NCI-H460 (cell line): ENCODE results near the gene STK39. TPM values are rescaled to one million over a fixed set of nuclear protein-coding genes. Genes with fewer than 3 reads are reported as not detected.

ENCODE experiments used
- DNase-seq: peaks from one replicate; pipeline ENCODE4 v3.0.0-alpha.2; 2016; ENCODE audit warnings: low read depth; ENCODE audit errors: extremely low read depth
- total RNA-seq: library from RNA; depleted of rRNA; stranded (reverse); fragments of >200 nt; shearing (Covaris generic); gene quantifications from 2 replicates; pipeline ENCODE4 v1.2.3, GENCODE V29; 2014

Gene STK39
- total RNA-seq, 1 experiment from 2014 or later: 18.3 TPM

GRCh38 chr2:168210895-168211570 is 36.4 kb downstream of the STK39 start:
- peak; percentile 38 for DNase-seq

GRCh38 chr2:168210216-168210894 is 37.0 kb downstream of the STK39 start:
- DNase-seq: no peak

DNA sequence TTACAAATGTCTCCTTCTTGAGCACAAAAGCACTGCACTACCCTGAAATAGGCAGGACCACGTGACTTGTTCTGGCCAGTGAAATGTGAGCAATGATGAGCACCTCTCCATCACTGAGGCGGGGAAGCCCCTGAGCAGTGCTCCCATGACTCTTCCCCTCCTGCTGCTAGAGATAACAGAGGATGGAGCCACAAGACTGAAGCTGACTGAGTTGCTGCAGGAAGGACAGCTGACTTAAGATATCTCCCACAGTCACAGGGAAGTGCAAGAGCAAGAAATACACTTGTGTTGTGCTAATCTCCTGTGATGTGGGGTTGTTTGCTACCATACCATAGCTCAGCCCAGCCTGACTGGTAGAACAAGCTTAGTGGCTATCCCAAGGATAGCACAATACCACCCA is 38.7 kb downstream of the STK39 start:
- DNase-seq: no peak

DNA sequence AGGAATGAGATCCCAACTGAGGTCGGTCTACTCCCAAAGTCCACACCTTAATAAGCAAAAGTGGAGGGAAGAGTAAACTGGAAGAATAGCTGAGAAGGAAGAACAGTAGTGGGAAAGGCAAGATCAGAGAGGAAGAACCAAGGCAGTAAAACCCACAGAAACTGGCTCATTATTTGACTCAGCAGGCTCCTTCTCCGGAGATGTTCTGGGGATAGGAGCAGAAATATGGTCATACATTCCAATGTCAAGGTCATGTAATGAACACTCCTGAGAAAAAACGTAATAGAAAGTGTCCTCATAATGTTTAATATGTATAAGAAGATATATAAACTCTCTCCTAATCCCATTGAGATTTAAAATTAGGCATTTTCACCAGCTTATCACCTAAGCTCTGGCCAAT is 39.5 kb downstream of the STK39 start:
- no peak for DNase-seq

- DNase-seq: no peak
Measured at GRCh38 chr2:168203762-168204693, 43.4 kb downstream of the STK39 start.

- no peak for DNase-seq
Measured at GRCh38 chr2:168201584-168202116, 45.7 kb downstream of the STK39 start.

- DNase-seq: no peak
Measured at GRCh38 chr2:168200930-168201583, 46.3 kb downstream of the STK39 start.

- no peak for DNase-seq
Measured at GRCh38 chr2:168198476-168199207, 48.8 kb downstream of the STK39 start.

DNA sequence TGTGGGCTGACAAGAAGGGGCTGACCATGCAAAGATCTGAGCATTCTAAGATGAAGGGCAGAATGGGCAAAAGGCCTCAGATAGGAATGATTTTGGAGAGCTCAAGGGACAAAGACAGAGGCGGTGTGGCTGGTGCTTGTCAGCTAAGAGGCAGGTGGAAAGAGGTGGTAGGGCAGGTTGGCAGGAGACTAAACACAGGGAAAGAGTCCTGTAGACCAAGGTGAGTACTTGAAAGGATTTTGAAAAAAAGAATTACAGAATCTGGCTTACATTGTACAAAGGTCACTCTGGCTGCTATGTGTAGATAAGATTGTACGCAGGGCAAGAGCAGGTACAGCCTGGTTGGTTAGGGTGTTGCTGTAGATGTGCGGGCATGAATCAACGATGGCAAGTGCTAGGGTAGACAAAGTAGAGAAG is 50.6 kb downstream of the STK39 start:
- no peak for DNase-seq

DNA sequence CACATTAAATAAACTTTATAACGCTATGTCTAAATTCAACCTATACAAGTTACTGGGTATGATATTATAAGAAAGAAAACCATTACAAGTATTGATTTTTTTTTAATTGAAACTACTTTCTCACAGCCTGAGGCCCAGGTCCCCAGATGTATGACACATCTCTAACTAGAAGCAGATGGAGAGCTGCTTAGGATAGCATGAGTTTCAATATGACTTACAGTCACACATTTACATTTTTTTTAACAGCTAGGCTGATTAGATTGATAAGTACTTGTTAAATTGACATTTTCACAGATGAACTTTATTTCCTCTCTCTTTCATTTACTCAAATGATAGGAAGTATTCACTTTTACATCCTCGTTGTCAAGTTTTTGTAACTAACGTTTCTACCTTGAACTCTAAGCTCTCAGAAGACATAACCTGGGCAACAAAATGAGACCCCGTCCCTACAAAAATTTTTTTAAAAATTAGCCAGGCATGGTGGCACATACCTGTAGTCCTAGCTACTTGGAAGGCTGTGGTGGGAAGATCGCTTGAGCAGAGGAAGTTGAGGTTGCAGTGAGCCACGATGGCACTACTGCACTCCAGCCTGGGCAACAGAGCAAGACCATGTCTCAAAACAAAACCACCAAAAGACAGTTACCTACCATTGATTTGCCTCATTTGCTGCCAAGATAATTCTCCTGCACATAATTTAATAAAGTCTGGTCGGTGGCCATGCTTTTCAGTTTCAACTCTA is 52.4 kb downstream of the STK39 start:
- DNase-seq: no peak

- DNase-seq: no peak
Measured at GRCh38 chr2:168192839-168193616, 54.4 kb downstream of the STK39 start.

DNA sequence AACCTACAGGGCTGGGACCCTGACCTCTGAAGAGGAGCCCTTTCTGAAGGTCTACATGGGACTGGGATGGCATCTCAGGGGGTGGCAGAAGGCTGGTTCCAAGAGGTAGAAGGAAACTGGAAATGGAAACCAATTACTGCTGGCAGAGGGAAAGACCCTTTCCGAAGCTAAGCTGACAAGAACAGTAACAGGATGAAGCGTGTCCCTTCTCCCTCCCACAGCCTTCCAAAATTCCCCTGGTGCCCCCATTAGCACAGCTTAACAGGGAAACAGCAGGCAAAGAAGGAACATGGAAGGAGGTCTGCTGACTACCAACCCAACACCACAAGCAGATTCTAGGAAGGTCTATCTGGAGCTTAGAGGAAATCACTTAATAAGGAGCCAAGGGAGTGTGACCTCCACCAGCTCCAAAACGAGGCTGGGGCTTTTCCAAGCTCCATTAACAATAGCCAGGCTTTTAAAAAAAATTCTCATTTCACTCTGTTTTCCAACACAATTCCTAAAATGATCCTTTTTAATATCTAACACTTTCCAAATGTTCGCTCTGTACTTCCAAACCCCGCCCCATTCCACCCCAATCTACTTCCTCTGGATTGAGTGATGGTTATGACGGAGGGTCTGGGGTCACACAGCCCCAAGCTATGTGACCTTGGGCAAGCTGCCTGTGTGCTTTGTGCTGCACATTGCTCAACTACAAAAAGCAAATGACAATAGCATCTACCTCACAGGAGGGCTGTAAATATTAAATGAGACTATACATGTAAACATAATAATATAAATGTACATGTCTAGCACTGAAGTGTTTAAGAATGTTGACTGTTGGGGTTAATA is 55.2 kb downstream of the STK39 start:
- DNase-seq: no peak

GRCh38 chr2:168190590-168191336 is 56.6 kb downstream of the STK39 start:
- DNase-seq: no peak

DNA sequence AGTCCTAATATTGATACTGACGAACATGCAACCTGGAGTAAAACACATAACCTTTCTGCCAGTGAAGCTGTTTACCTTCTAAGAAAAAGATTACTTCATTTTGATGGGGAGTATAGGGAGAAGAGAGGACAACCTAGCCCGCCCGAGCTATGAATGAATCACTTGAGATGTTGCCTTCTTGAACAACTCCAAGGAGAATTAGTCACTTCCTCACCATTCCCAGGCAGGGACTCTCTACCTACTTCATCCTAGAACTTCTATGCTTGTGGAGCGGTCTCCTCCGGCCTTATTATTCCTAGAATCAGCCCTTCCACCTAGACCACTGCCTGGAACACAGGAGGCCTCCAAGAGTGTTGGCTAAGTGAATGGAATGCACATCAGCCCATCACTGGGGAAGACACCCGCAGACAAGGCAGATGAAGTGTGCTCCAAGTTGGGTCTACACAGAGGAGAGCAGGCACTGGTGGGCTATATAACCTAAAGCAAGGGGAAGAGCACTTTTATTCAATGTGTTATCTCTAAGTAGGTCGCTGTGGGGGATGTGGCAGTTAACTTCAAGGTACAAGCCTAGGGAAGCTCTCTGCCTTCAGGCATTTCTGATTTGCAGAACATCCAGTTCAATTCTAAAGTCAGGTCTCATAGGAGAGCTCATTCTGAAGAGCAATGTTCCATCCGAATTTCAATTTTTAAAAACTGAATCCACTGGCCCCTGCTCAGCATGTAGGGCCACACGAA is 57.4 kb downstream of the STK39 start:
- no peak for DNase-seq

DNA sequence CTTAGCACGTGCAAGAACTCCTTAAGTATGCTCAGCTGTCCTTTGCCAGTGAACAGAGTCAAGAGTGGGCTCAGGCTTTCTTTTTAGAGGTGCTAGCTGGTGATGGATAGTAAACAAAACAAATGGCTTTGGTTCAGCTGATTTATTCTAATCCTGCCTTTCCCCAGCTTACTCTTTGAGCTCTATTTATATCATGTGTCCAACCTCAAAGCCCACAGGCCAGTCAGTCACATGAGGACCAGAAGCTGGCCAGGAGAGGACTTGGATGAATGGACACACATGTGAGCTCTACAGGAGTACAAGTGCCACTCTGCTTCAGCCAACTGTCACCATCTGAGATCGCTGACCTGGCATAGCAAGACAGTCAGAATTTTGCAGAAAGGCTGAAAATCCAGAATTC is 59.4 kb downstream of the STK39 start:
- no peak for DNase-seq

DNA sequence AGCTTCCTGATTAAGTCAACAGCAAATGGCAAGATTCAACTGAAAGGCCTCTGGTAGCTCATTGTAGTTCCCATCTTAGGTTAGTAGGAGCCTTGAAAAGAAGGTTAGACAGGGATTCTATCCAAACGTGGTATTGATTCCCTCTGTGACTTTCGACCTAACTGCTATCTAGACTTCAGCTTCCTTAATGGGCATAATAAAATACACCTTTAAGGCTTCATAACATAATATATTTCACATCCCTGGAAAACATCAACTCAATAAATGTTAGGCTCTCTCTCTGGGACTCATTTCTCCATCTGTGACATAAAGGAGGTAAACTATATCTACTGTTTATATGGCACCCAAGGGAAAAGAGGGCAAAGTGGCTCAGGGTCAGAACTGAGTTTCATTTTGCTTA is 60.9 kb downstream of the STK39 start:
- no peak for DNase-seq
